ENCODE measurements around the gene NFKBIL1. TPM values are rescaled to one million over a fixed set of nuclear protein-coding genes. Genes with fewer than 3 reads are reported as not detected.
A peak's percentile ranks its signal among the peaks of the same experiment; 100 is the strongest.

NFKBIL1 gene
- total and polyA plus RNA-seq, 2 of the 4 experiments (the other 2 are of a cell fraction), result 7.8 to 10.8 TPM

GRCh38 chr6:31574106-31575061 lies 27.0 kb downstream of the NFKBIL1 start (continued):
- no peak for TF ChIP-seq MXI1 (IDR thresholded peaks at IDR 0.05; ENCODE audit: borderline replicate concordance, low read depth, low read length)

GRCh38 chr6:31575335-31575901 lies 28.0 kb downstream of the NFKBIL1 start, which contains the start of gene TNF:
Gene TNF (plus strand): TSS chr6:31575565. CDS start chr6:31575742, 177 bp downstream.
- Histone ChIP-seq H4K20me1 (ENCODE audit: insufficient read depth, low read length) (no peaks in the 10 kb centered on the region), H4K91ac (ENCODE audit: insufficient read depth, low read depth, low read length) (no peak within 1 kb of the TSS), H3K4me1 (ENCODE audit: control insufficient read depth, insufficient read depth, low read length) (no peaks in the 10 kb centered on the region), H3K56ac (ENCODE audit: extremely low read depth, insufficient read depth, low read length) (no peak within 1 kb of the TSS), H3K9ac (ENCODE audit: low read depth, low read length) (no peak within 1 kb of the TSS), H3K4me2 (ENCODE audit: low read depth, low read length) (no peak within 1 kb of the TSS), H4K5ac (ENCODE audit: low read depth, low read length) (no peak within 1 kb of the TSS), H3K79me1 (ENCODE audit: low read depth in 1 of 2, low read length in 2 of 2) (no peaks in the 10 kb centered on the region), H2BK20ac (ENCODE audit: low read depth, low read length) (no peak within 1 kb of the TSS), H2BK120ac (ENCODE audit: low read depth, low read length) (no peak within 1 kb of the TSS), H3K27ac (ENCODE audit: insufficient read depth, low read length) (no peak within 1 kb of the TSS), H3K9me3 (ENCODE audit: control insufficient read depth, insufficient read depth, low read length) (no peaks in the 10 kb centered on the region), H3K4me3 (ENCODE audit: insufficient read depth, low read depth, low read length) (no peak within 1 kb of the TSS), H3K18ac (ENCODE audit: low read depth, low read length) (no peak within 1 kb of the TSS), H3K14ac (replicated peaks; ENCODE audit: low read depth, low read length) (no peak within 1 kb of the TSS), H2AK5ac (ENCODE audit: low read depth, low read length) (no peak within 1 kb of the TSS), H2AFZ (replicated peaks; ENCODE audit: low read length, poor library complexity) (peak within 1 kb of the TSS; percentile 21), H3K4ac (ENCODE audit: low read depth, low read length) (no peak within 1 kb of the TSS), H3K36me3 (ENCODE audit: control insufficient read depth, insufficient read depth, low read length) (no peaks in the 10 kb centered on the region), H2AK9ac (replicated peaks; ENCODE audit: low read depth, low read length, poor library complexity) (no peak within 1 kb of the TSS), H2BK5ac (ENCODE audit: low read depth, low read length, poor library complexity, severe bottlenecking) (no peak within 1 kb of the TSS), H3K9me1 (ENCODE audit: insufficient read depth, low read length) (no peaks in the 10 kb centered on the region), H3K23ac (ENCODE audit: low read depth, low read length) (no peak within 1 kb of the TSS), H3K27me3 (ENCODE audit: control insufficient read depth, insufficient read depth, low read length) (peaks cover 33% of the 10 kb centered on the region), H4K8ac (ENCODE audit: low read depth in 2 of 2, low read length in 2 of 2) (no peak within 1 kb of the TSS), H2BK15ac (ENCODE audit: low read depth, low read length) (no peak within 1 kb of the TSS)
- 93% methylated on average over 5 of the region's 19 CpGs; no CpG with 5 or more reads in 1 of the 2 experiments for WGBS, 2 experiments (ENCODE audit: extremely low coverage in 2 of 2, insufficient read length in 1 of 2)
- no peak for TF ChIP-seq RCOR1 (IDR thresholded peaks at IDR 0.05; ENCODE audit: insufficient replicate concordance, low read length)
- TF ChIP-seq POLR2A (IDR thresholded peaks at IDR 0.05; ENCODE audit: low read depth, low read length), result no peak
- no peak for TF ChIP-seq MXI1 (IDR thresholded peaks at IDR 0.05; ENCODE audit: borderline replicate concordance, low read depth, low read length)
- TF ChIP-seq CHD1 (IDR thresholded peaks at IDR 0.05; ENCODE audit: low read depth, low read length), result no peak
- dilution Hi-C loops (cut with HindIII; ENCODE audit: low sequenced_read_pairs, unreplicated experiment) (no loop called here), in situ Hi-C loops (cut with MboI; ENCODE audit: low sequenced_read_pairs) (no loop called here), intact Hi-C loops (cut with micrococcal nuclease) (no loop called here)
- CTCF ChIA-PET, result no interaction called here
- POLR2A ChIA-PET (ENCODE audit: unreplicated experiment), result no interaction called here
- DNase-seq (no peak), ATAC-seq (ENCODE audit: low read depth) (no peak)
- BruUV-seq (replicated peaks), result no TSS peak

Measured in IMR-90 (cell line).